HFF-Myc (cell line): ENCODE results near the gene LRMDA.

Experiments
- DNase-seq: peaks from one replicate; pipeline ENCODE4 v3.0.0-alpha.2; 2011; ENCODE audit warnings: low read depth; ENCODE audit errors: extremely low read depth
- H3K4me3 ChIP-seq: replicated peaks from 2 replicates; pipeline ENCODE4 v1.5.1; 2011; ENCODE audit warnings: low read depth, mild to moderate bottlenecking, control low read depth, low read length
- TF ChIP-seq, protein P1 (sequence below): IDR thresholded peaks from 2 replicates; pipeline ENCODE4 v1.5.1; 2012; ENCODE audit warnings: mild to moderate bottlenecking, low read depth, low read length, control low read depth; ENCODE audit errors: missing control alignments

LRMDA gene

GRCh38 chr10:76557366-76557765 lies 1125.9 kb downstream of the LRMDA start:
- no peak overlapping the region for H3K4me3 ChIP-seq
- no peak for DNase-seq
- TF ChIP-seq, protein P1, sequence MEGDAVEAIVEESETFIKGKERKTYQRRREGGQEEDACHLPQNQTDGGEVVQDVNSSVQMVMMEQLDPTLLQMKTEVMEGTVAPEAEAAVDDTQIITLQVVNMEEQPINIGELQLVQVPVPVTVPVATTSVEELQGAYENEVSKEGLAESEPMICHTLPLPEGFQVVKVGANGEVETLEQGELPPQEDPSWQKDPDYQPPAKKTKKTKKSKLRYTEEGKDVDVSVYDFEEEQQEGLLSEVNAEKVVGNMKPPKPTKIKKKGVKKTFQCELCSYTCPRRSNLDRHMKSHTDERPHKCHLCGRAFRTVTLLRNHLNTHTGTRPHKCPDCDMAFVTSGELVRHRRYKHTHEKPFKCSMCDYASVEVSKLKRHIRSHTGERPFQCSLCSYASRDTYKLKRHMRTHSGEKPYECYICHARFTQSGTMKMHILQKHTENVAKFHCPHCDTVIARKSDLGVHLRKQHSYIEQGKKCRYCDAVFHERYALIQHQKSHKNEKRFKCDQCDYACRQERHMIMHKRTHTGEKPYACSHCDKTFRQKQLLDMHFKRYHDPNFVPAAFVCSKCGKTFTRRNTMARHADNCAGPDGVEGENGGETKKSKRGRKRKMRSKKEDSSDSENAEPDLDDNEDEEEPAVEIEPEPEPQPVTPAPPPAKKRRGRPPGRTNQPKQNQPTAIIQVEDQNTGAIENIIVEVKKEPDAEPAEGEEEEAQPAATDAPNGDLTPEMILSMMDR, result no peak

GRCh38 chr10:76558586-76558985 lies 1127.2 kb downstream of the LRMDA start:
- no peak for DNase-seq
- no peak overlapping the region for H3K4me3 ChIP-seq
- TF ChIP-seq, protein P1, result no peak

DNA sequence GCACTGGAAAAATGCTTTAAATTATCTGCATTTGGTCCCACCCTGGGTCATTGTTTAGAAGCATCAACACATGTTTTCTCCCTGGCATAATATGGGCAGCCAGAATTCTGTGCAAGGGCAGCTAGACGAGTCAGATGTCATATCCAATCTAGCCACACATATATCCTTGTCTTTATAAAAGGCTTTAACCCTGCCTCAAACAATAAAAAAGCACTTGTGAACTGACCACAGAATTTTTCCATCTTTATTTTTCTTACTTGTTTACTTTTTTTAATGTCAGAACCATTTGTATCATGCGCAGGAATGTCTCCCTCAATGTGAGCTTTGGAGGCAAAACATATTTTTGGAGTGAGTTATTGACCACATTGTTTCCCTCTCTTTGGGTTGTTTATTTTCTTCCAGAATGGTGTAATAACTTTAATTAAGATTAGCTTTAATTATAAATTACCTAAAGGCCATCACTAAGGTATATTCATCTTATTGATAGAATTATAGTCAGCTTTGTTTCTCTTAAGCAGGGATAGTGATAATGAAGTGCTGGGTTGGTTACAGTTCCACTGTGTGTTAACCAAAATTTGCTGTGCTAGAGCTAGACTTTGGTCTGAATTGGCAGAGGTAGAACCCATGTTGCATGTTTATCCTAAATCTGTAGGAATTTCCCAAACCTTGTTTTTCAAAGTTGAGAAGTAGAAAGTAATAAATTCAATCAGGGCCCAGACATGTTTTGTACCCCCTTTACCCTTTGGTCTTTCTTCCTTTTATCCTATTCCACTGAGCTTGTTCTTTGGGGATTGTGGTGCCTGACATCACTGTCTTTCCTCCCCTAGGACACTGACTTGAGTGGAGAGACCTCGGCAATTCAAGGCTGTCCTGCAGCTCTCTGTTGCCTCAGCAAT lies 1127.8 kb downstream of the LRMDA start:
- no peak overlapping the region for H3K4me3 ChIP-seq
- peak; percentile 99 for DNase-seq
- TF ChIP-seq, protein P1, result no peak

- TF ChIP-seq, protein P1, result no peak
- DNase-seq, result peak; percentile 42
- H3K4me3 ChIP-seq, result no peak overlapping the region
Measured at GRCh38 chr10:76559892-76560220, 1128.4 kb downstream of the LRMDA start.

GRCh38 chr10:76560338-76560737 lies 1128.9 kb downstream of the LRMDA start:
- TF ChIP-seq, protein P1, result no peak
- DNase-seq, result no peak
- H3K4me3 ChIP-seq, result no peak overlapping the region

DNA sequence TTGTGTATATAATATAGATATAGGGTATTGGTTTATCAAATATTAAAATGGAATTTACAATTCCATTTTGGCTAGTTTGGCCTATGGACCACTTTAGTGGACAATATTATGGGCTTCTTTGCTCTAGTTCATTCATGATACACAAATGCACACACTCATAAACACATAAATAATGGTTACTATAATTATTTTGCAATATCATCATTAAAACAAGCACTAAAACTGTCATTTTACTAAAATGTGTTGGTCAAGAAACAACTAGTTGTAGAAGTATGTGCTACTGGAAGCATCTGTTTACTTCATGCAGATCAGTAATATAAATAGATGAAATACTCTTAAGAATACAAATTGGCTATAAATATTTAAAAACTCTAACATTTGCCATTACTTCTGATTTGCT lies 1131.9 kb downstream of the LRMDA start:
- TF ChIP-seq, protein P1, result no peak
- no peak overlapping the region for H3K4me3 ChIP-seq
- DNase-seq, result no peak

- DNase-seq, result no peak
- H3K4me3 ChIP-seq, result no peak overlapping the region
- TF ChIP-seq, protein P1, result no peak
Measured at GRCh38 chr10:76572021-76572420, 1140.6 kb downstream of the LRMDA start.
